K562 (cell line): ENCODE data around the gene FAM89B. TPM values are rescaled to one million over a fixed set of nuclear protein-coding genes. Genes with fewer than 3 reads are reported as not detected.

Experiments used
- ATAC-seq: fragments of 200-7000 bp; cut with Tn5 transposase; 3 replicates; pipeline ENCODE4 v1.9.1; 2020; ENCODE audit warnings: moderate library complexity
- BruUV-seq: library from RNA; stranded (reverse); fragments of 400-500 nt; replicated peaks from 2 replicates; lab custom pipeline; 2021; lab: Mats Ljungman, UMichigan
- CTCF ChIA-PET: fragments of 300-600 bp; formaldehyde crosslinking; extraction: SDS; loops from one replicate; lab custom pipeline; 2021; ENCODE audit warnings: low intra/inter-chr PET ratio; lab: Yijun Ruan, JAX
- POLR2A ChIA-PET: fragments of 300-600, 350-650 bp; sonication (Branson Sonifier 250); formaldehyde crosslinking; extraction: SDS; loops from one replicate; lab custom pipeline; 2021; ENCODE audit warnings: antibody characterized with exemption, inconsistent platforms; lab: Yijun Ruan, JAX
- DNase-seq, 4 experiments: peaks; one replicate each; pipeline versions ENCODE4 v3.0.0 to v3.0.0-alpha.2; 2011 to 2018; ENCODE audit warnings: low spot score in 3 of 4, mixed read lengths in 3 of 4; ENCODE audit errors: extremely low read depth in 1 of 4
- FAIRE-seq: peaks from 2 replicates; lab custom pipeline; 2011; peaks lifted over from hg19 to GRCh38; lab: Jason Lieb, UNC
- H2AFZ ChIP-seq: 2 replicates; pipeline ENCODE4 v1.6.0; 2011; ENCODE audit warnings: low read depth, low read length, control low read depth, inconsistent platforms
- H3K27ac ChIP-seq: fragments of 200-600 bp; 3 replicates; pipeline ENCODE4 v1.8.0; 2011; ENCODE audit warnings: low read depth, mild to moderate bottlenecking, control low read depth, inconsistent platforms, low read length, moderate library complexity, mixed read lengths; ENCODE audit errors: extremely low read depth
- H3K27me3 ChIP-seq, 2 experiments: fragments of 300-600 bp in 1 of 2; 2 replicates in 1 of 2; 3 replicates in 1 of 2; pipeline versions ENCODE4 v1.6.0 to v1.8.0; 2011; ENCODE audit warnings: inconsistent platforms in 2 of 2, low read length in 2 of 2, mild to moderate bottlenecking in 1 of 2, mixed read lengths in 1 of 2, moderate library complexity in 1 of 2; ENCODE audit not compliant: control insufficient read depth in 2 of 2, insufficient read depth in 2 of 2
- H3K36me3 ChIP-seq: fragments of 300-600 bp; 3 replicates; pipeline ENCODE4 v1.8.0; 2011; ENCODE audit warnings: mild to moderate bottlenecking, low read length, inconsistent platforms; ENCODE audit not compliant: control insufficient read depth, insufficient read depth
- H3K4me1 ChIP-seq, 2 experiments: fragments of 200-600 bp in 1 of 2; replicated peaks in 1 of 2; 2 replicates in 1 of 2; 3 replicates in 1 of 2; pipeline versions ENCODE4 v1.5.1 to v1.8.0; 2011; ENCODE audit warnings: inconsistent platforms in 2 of 2, low read length in 2 of 2, mild to moderate bottlenecking in 1 of 2, mixed read lengths in 1 of 2, moderate library complexity in 1 of 2; ENCODE audit not compliant: control insufficient read depth in 2 of 2, insufficient read depth in 2 of 2
- H3K4me2 ChIP-seq: 2 replicates; pipeline ENCODE4 v1.6.1; 2011; ENCODE audit warnings: low read length, control low read depth, inconsistent platforms, mixed read lengths; ENCODE audit not compliant: insufficient read depth
- H3K4me3 ChIP-seq: fragments of 200-600 bp; sonication (generic), shearing (Covaris generic); 2 replicates; pipeline ENCODE4 v1.5.1; 2016; ENCODE audit warnings: control low read depth, inconsistent platforms
- H3K79me2 ChIP-seq: fragments of 200-600 bp; 3 replicates; pipeline ENCODE4 v1.8.0; 2011; ENCODE audit warnings: low read length, inconsistent platforms; ENCODE audit not compliant: control insufficient read depth, insufficient read depth
- H3K9ac ChIP-seq, 2 experiments: 2 replicates each; pipeline versions ENCODE4 v1.6.0 to v1.6.1; 2011; ENCODE audit warnings: low read depth in 2 of 2, low read length in 2 of 2, control low read depth in 1 of 2, inconsistent platforms in 1 of 2, mild to moderate bottlenecking in 1 of 2, mixed read lengths in 1 of 2; ENCODE audit not compliant: insufficient read depth in 1 of 2
- H3K9me1 ChIP-seq: one replicate; pipeline ENCODE4 v1.6.0; 2011; ENCODE audit warnings: inconsistent platforms, mild to moderate bottlenecking, low read length, moderate library complexity; ENCODE audit not compliant: control insufficient read depth, insufficient read depth
- H3K9me3 ChIP-seq: replicated peaks from 2 replicates; pipeline ENCODE4 v1.5.1; 2011; ENCODE audit warnings: low read depth, low read length, inconsistent platforms; ENCODE audit not compliant: control insufficient read depth, insufficient read depth
- H4K20me1 ChIP-seq: replicated peaks from 2 replicates; pipeline ENCODE4 v1.6.1; 2011; ENCODE audit warnings: low read length, inconsistent platforms, mixed read lengths; ENCODE audit not compliant: control insufficient read depth, insufficient read depth
- CBFB ChIP-seq: sonication (generic); formaldehyde crosslinking; IDR thresholded peaks from 2 replicates; pipeline ENCODE4 v1.4.0; 2020; ENCODE audit warnings: mild to moderate bottlenecking, missing genetic modification reagents
- HNRNPUL1 ChIP-seq: fragments of 200-400 bp; formaldehyde crosslinking; IDR thresholded peaks from 2 replicates; pipeline ENCODE4 v1.6.1; 2017; ENCODE audit warnings: low read length
- JUND ChIP-seq, 2 experiments: IDR thresholded peaks; 2 replicates in 1 of 2; 3 replicates in 1 of 2; pipeline ENCODE4 v1.6.1; 2011; ENCODE audit warnings: borderline replicate concordance in 2 of 2, low read depth in 2 of 2, low read length in 2 of 2, improper control_type of control experiment in 1 of 2, missing biosample characterization in 1 of 2, missing genetic modification characterization in 1 of 2, missing genetic modification reagents in 1 of 2
- MLX ChIP-seq, 2 experiments: fragments of 450-650 bp in 1 of 2; sonication (generic) in 1 of 2; formaldehyde crosslinking; conservative IDR thresholded peaks; 2 replicates each; pipeline versions ENCODE4 v1.4.0 to v1.8.1; 2020 to 2022; ENCODE audit warnings: mild to moderate bottlenecking in 1 of 2, missing genetic modification reagents in 1 of 2
- SMARCB1 ChIP-seq: IDR thresholded peaks from 2 replicates; pipeline ENCODE4 v1.6.1; 2011; ENCODE audit warnings: improper control_type of control experiment, low read depth; ENCODE audit not compliant: insufficient read length
- ZNF263 ChIP-seq: sonication (generic); formaldehyde crosslinking; IDR thresholded peaks from 2 replicates; pipeline ENCODE4 v1.8.0; 2022; ENCODE audit warnings: mild to moderate bottlenecking, missing genetic modification reagents, borderline replicate concordance
- ZNF324 ChIP-seq: fragments of 250-450 bp; sonication (Bioruptor Pico); IDR thresholded peaks from 2 replicates; pipeline ENCODE4 v1.4.0; 2020; ENCODE audit warnings: mild to moderate bottlenecking
- ZNF830 ChIP-seq: fragments of 250-450 bp; sonication (Bioruptor Pico); IDR thresholded peaks from 2 replicates; pipeline ENCODE4 v1.5.0; 2021; ENCODE audit warnings: mild to moderate bottlenecking
- WGBS: fragments of 100-300 bp; shearing (Covaris generic); methylation state at CpG from one replicate; pipeline ENCODE4 v1.1.6; 2016; ENCODE audit warnings: low coverage, mixed read lengths; ENCODE audit not compliant: insufficient coverage; ENCODE audit errors: missing lambda C conversion rate; 5-methylcytosine and 5-hydroxymethylcytosine counted together
- in situ Hi-C: fragments of 300-500 bp; cut with MboI; formaldehyde crosslinking; loops from 4 replicates; pipeline ENCODE4 v1.15.0; 2018; ENCODE audit warnings: inconsistent platforms, mixed read lengths
- intact Hi-C: fragments of 100-400 bp; cut with micrococcal nuclease; formaldehyde crosslinking; loops from 2 replicates; pipeline ENCODE4 v1.14.2; 2022
- polyA plus RNA-seq, 8 experiments: library from polyadenylated mRNA; depleted of rRNA in 4 of 8; stranded (reverse) in 5 of 8; unstranded in 3 of 8; fragments of >200 nt; fragmentation: Nextera tagmentation in 2 of 8; fragmentation: Illumina TruSeq in 1 of 8; extraction: Ambion mirVana in 2 of 8; extraction: Trizol in 1 of 8; gene quantifications; 2 replicates each; pipeline versions ENCODE4 v1.2.1 to v1.2.3, GENCODE V29; 2011 to 2014; ENCODE audit warnings: inconsistent platforms in 1 of 8, missing spikeins in 1 of 8
- total RNA-seq, 7 experiments: library from RNA; depleted of rRNA in 6 of 7; stranded (reverse); fragments of >200 nt in 6 of 7; fragmentation: Illumina TruSeq in 2 of 7; extraction: Trizol in 2 of 7; gene quantifications; 2 replicates each; pipeline versions ENCODE4 v1.2.1 to v1.2.3, GENCODE V29; 2011 to 2021; ENCODE audit warnings: low replicate concordance in 1 of 7
- TF ChIP-seq, protein P1 (sequence below), 2 experiments: fragments of 450-650 bp; formaldehyde crosslinking in 1 of 2; IDR thresholded peaks; 2 replicates each; pipeline versions ENCODE4 v1.4.0 to v1.6.1; 2014 to 2020; ENCODE audit warnings: mild to moderate bottlenecking in 2 of 2, borderline replicate concordance in 1 of 2, low read depth in 1 of 2
- TF ChIP-seq, protein P2 (sequence below): fragments of 250-450 bp; sonication (Bioruptor Pico); IDR thresholded peaks from 2 replicates; pipeline ENCODE4 v1.8.0; 2022; ENCODE audit warnings: inconsistent platforms

The FAM89B gene
- total and polyA plus RNA-seq, 9 of the 15 experiments (the other 6 are each of a cell fraction or from before 2014, with no cell fraction given): 0.32 to 27.6 (median 11.9) TPM

DNA sequence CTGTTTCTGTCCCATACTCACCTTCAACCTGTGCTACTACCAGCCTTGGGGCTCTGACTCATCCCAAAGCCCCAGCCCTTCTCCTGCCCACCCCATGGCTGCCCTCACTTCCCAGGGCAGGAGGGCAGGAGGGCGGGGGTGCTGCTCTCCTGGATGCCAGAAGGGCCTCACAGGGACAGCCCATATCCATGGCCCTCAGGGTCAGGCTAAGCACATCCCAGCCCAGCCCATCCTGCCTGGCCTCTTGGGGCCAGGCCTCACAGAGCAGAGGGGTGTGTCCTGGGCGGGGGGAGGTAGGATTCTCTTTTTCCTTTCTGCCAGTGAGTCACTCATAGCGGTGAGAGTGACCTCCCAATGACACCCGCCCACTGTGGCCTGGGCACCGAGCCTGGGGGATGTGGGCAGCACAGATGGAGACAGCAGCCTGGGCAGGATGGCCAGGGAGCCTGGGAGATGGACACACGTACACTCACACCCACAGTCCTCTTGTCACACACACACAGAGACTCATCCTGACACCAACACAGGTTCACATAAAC is 16.6 kb upstream of the FAM89B start:
- no peaks in the 10 kb centered on the region for H3K9me3 ChIP-seq
- in situ Hi-C loops (no loop called here), intact Hi-C loops (no loop called here)
- H3K27me3 ChIP-seq: no peaks in the 10 kb centered on the region
- no peaks in the 10 kb centered on the region for H3K9me1 ChIP-seq
- WGBS: 14% methylated on average over 1 of the region's 6 CpGs
- FAIRE-seq (no peak), DNase-seq (peak in 3 of 4 experiments; percentile 54 to 71 (median 57)), ATAC-seq (no peak)
- CTCF ChIA-PET: no interaction called here
- H3K79me2 ChIP-seq: no peaks in the 10 kb centered on the region
- 0 out of 2 replicates have a peak, but pooled peaks cover 8% of the 10 kb centered on the region for H4K20me1 ChIP-seq
- H3K27ac ChIP-seq: no peak overlapping the region
- peaks cover 73 to 92% of the 10 kb centered on the region in 2 experiments for H3K4me1 ChIP-seq
- peak overlapping the region in 1 of 2 experiments; percentile 53; a peak in 2 of 4 replicates for H3K9ac ChIP-seq
- no peaks in the 10 kb centered on the region for H3K36me3 ChIP-seq
- H3K4me3 ChIP-seq: no peak overlapping the region
- H3K4me2 ChIP-seq: no peak overlapping the region
- POLR2A ChIA-PET: interaction anchor here (1.2 kb wide), 1 partner anchor 56 kb away, joined by 3 read pairs; no protein-coding TSS in a partner anchor
- no peak overlapping the region for H2AFZ ChIP-seq
- no TSS peak for BruUV-seq
- TF ChIP-seq SMARCB1: no peak
- TF ChIP-seq JUND (IDR thresholded peaks at IDR 0.05; ENCODE audit: borderline replicate concordance, low read depth, low read length): peak; percentile 26; the same call in 1 of the 2 replicates
- TF ChIP-seq JUND (tag; IDR thresholded peaks at IDR 0.05; ENCODE audit: borderline replicate concordance, low read depth, low read length): no peak
- peak; percentile 64; the same call in 1 of the 2 replicates for TF ChIP-seq CBFB (CRISPR knock-in tag)
- TF ChIP-seq MLX (CRISPR knock-in tag; conservative IDR thresholded peaks at IDR 0.05): no peak
- no peak for TF ChIP-seq ZNF830 (CRISPR knock-in tag)
- TF ChIP-seq, protein P1, sequence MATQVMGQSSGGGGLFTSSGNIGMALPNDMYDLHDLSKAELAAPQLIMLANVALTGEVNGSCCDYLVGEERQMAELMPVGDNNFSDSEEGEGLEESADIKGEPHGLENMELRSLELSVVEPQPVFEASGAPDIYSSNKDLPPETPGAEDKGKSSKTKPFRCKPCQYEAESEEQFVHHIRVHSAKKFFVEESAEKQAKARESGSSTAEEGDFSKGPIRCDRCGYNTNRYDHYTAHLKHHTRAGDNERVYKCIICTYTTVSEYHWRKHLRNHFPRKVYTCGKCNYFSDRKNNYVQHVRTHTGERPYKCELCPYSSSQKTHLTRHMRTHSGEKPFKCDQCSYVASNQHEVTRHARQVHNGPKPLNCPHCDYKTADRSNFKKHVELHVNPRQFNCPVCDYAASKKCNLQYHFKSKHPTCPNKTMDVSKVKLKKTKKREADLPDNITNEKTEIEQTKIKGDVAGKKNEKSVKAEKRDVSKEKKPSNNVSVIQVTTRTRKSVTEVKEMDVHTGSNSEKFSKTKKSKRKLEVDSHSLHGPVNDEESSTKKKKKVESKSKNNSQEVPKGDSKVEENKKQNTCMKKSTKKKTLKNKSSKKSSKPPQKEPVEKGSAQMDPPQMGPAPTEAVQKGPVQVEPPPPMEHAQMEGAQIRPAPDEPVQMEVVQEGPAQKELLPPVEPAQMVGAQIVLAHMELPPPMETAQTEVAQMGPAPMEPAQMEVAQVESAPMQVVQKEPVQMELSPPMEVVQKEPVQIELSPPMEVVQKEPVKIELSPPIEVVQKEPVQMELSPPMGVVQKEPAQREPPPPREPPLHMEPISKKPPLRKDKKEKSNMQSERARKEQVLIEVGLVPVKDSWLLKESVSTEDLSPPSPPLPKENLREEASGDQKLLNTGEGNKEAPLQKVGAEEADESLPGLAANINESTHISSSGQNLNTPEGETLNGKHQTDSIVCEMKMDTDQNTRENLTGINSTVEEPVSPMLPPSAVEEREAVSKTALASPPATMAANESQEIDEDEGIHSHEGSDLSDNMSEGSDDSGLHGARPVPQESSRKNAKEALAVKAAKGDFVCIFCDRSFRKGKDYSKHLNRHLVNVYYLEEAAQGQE (IDR thresholded peaks at IDR 0.05; ENCODE audit: borderline replicate concordance): no peak
- TF ChIP-seq, protein P1 (CRISPR knock-in tag; IDR thresholded peaks at IDR 0.05; ENCODE audit: low read depth): no peak
- TF ChIP-seq ZNF324 (CRISPR knock-in tag): no peak
- TF ChIP-seq, protein P2, sequence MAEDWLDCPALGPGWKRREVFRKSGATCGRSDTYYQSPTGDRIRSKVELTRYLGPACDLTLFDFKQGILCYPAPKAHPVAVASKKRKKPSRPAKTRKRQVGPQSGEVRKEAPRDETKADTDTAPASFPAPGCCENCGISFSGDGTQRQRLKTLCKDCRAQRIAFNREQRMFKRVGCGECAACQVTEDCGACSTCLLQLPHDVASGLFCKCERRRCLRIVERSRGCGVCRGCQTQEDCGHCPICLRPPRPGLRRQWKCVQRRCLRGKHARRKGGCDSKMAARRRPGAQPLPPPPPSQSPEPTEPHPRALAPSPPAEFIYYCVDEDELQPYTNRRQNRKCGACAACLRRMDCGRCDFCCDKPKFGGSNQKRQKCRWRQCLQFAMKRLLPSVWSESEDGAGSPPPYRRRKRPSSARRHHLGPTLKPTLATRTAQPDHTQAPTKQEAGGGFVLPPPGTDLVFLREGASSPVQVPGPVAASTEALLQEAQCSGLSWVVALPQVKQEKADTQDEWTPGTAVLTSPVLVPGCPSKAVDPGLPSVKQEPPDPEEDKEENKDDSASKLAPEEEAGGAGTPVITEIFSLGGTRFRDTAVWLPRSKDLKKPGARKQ (CRISPR knock-in tag): no peak
- TF ChIP-seq ZNF263 (CRISPR knock-in tag): no peak
- no peak for TF ChIP-seq HNRNPUL1
